GM20431 (cell line): ENCODE data around the gene NBEA.
"Not testable (repeated sequence)": the region's sequence is repeated elsewhere in the genome, so short reads cannot be mapped to it uniquely, and the experiment has no call there.

Experiments used
- in situ Hi-C: fragments of 300-500 bp; cut with MseI, MboI; formaldehyde crosslinking; loops from one replicate; pipeline ENCODE4 v1.15.0; 2020; ENCODE audit warnings: low sequenced_read_pairs; ENCODE audit not compliant: unreplicated experiment

Gene NBEA

GRCh38 chr13:34941835-34942731, at the start of gene NBEA:
Gene NBEA, plus strand, starts transcription at chr13:34942270. Its CDS starts 551 bp downstream, at chr13:34942821.
- in situ Hi-C loops, result no loop called here

GRCh38 chr13:34894756-34895155, 47.3 kb upstream of the NBEA start:
- in situ Hi-C loops, result no loop called here

- in situ Hi-C loops, result no loop called here
Observed at GRCh38 chr13:34897220-34897619, 44.9 kb upstream of the NBEA start.

- in situ Hi-C loops, result no loop called here
Observed at GRCh38 chr13:34899888-34900287, 42.2 kb upstream of the NBEA start.

GRCh38 chr13:34900288-34900739, 41.8 kb upstream of the NBEA start:
- in situ Hi-C loops, result no loop called here

GRCh38 chr13:34901572-34901971, 40.5 kb upstream of the NBEA start:
- in situ Hi-C loops, result no loop called here

- in situ Hi-C loops, result no loop called here
Observed at GRCh38 chr13:34911159-34911558, 30.9 kb upstream of the NBEA start.

GRCh38 chr13:34913040-34913439, 29.0 kb upstream of the NBEA start:
- in situ Hi-C loops, result no loop called here

GRCh38 chr13:34914416-34914815, 27.7 kb upstream of the NBEA start:
- in situ Hi-C loops, result no loop called here

GRCh38 chr13:34926508-34926907, 15.6 kb upstream of the NBEA start:
- in situ Hi-C loops, result no loop called here

- in situ Hi-C loops, result not testable (repeated sequence)
Observed at GRCh38 chr13:34928676-34929075, 13.4 kb upstream of the NBEA start.

GRCh38 chr13:34931572-34931971, 10.5 kb upstream of the NBEA start:
- in situ Hi-C loops, result no loop called here

GRCh38 chr13:34933349-34933748, 8.7 kb upstream of the NBEA start:
- in situ Hi-C loops, result no loop called here

- in situ Hi-C loops, result no loop called here
Observed at GRCh38 chr13:34933786-34934185, 8.3 kb upstream of the NBEA start.

- in situ Hi-C loops, result no loop called here
Observed at GRCh38 chr13:34935841-34936240, 6.2 kb upstream of the NBEA start.

- in situ Hi-C loops, result no loop called here
Observed at GRCh38 chr13:34939771-34940170, 2.3 kb upstream of the NBEA start.

- in situ Hi-C loops, result no loop called here
Observed at GRCh38 chr13:34941436-34941834, 635 bp upstream of the NBEA start.

- in situ Hi-C loops, result no loop called here
Observed at GRCh38 chr13:34942732-34943435, 814 bp downstream of the NBEA start.

- in situ Hi-C loops, result no loop called here
Observed at GRCh38 chr13:34943436-34944273, 1.6 kb downstream of the NBEA start.

- in situ Hi-C loops, result no loop called here
Observed at GRCh38 chr13:34944274-34944634, 2.2 kb downstream of the NBEA start.
